Measurements from ENCODE around the gene DUSP1.

DNA sequence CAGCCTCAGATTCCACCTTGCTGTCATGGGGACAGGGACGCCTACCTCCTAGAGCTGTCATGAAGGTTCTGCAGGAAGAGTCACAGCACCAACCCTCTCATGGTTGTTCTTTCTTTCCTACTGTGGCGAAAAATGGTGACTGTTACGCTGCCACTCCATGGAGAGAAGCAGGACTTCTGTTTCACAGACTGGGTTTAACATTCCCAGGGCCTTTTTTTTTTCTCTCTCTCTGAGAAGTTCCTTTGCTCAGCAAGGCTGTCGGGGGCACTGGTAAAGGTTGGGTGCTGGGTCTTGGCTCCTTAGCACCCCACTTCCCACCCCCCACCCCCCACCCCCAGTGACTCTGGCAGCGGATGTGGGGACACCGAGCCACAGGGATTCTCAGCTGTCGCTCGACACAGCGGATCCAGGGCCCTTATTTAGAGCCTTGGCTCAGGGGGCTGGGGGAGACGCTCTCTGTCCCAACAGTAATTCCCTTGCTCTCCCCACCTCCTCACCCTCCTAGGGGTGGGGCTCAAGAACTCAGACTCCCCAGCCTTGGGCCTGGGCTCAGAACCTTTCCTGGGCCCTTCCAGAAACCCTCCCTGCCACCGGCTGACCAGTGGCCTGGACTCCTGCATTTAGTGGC lies 34.4 kb downstream of the DUSP1 start:
- TF ChIP-seq, protein P1, sequence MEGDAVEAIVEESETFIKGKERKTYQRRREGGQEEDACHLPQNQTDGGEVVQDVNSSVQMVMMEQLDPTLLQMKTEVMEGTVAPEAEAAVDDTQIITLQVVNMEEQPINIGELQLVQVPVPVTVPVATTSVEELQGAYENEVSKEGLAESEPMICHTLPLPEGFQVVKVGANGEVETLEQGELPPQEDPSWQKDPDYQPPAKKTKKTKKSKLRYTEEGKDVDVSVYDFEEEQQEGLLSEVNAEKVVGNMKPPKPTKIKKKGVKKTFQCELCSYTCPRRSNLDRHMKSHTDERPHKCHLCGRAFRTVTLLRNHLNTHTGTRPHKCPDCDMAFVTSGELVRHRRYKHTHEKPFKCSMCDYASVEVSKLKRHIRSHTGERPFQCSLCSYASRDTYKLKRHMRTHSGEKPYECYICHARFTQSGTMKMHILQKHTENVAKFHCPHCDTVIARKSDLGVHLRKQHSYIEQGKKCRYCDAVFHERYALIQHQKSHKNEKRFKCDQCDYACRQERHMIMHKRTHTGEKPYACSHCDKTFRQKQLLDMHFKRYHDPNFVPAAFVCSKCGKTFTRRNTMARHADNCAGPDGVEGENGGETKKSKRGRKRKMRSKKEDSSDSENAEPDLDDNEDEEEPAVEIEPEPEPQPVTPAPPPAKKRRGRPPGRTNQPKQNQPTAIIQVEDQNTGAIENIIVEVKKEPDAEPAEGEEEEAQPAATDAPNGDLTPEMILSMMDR (conservative IDR thresholded peaks at IDR 0.05), result no peak
- no peak for TF ChIP-seq EZH2 (IDR thresholded peaks at IDR 0.05; ENCODE audit: low read depth)
